Activated CD8-positive, alpha-beta memory T cell treated with anti-CD3 and anti-CD28 coated beads for 4 hours (primary cell): Measurements from ENCODE around the gene ARSI.

Experiments
- DNase-seq, 2 donors: peaks; one replicate each; pipeline ENCODE4 v3.0.0-alpha.2; 2020; ENCODE audit warnings: low read depth in 2 of 2

The ARSI gene

DNA sequence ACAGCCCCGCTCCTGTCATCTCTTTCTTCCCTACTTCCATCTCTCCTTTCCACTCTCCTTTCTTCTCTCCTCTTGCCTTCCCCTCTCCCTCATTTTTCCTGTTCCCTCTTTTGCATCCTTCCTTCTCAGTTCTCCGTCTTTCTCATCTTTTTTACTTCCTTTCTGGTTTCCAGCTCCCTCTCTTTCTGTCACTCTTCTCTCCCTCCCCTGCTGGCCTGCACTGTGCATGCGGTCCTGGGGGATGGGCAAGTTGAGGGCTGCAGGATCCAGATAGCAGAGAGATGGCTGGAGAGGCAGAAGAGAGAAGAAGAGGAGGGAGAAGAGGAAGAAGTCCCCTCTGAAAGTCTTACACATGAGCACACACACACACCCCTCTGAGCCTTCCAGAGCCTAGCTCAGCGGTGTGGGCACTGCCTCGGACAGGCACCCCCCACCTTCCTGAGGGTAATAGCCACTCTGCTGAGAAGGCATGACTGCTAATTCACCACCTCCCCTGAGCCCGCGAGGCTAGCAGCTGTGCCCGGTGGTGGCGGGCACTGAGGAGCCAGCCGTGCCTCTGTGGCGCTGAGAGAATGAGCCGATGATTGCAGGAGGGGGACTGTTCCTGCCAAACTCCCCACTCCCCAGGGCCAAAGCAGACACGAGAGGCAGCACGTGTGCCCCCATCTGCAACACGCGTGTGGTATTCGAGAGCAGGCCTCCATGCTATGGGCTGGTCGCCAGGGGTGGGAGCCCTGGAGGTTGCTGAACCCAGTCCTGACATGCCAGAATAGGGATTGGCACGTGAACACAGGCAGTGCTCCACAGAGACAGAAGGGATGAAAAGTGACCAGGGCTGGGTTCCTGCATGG, 9.4 kb downstream of the ARSI start:
- no peak for DNase-seq

DNA sequence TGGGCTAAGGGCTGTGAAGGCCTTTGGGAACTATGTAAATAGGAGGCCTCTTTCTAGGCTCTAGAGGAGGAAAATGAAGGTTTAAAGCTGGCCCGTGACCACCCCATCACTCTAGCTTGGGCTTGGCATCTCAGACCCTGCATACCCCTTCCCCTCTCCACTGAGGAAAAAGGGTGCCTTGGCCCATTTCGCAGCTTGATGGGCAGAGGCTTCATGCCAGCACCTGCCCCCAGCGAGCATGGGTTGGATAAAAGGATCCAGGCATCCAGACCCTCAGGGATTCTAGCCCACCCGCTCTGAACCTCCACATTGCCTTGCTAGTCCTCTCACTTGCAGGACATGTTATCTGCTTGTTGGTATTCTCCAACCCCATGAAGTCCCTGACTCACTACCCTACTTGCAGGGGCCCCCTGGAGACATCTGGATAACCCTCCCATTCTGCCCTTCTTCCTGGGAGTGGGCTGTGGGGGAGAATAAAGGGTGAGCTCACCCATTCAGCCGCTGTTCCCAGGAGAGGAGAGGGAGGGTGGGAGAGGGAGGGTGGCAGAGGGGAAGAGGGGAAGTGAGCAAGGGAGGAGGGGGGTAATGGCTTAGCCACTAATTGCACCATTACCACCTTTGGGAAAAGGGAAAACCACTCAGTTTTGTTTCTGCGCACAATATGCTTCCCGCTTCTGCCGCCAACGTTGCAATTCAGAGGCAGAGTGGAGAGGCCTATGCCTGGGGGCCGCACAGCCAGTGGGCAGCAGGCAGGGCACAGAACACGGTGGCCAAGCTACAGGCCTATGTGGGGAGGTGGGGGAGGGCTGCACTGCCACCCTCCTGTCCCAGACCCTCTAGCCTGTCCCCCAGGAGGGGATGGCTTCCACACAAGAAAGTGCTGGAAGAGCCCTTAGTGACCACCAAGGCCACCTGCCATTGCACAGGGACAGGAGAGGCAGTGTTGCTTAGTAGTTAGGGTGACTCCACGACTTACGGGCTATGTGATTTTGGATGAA, 11.0 kb downstream of the ARSI start:
- DNase-seq, result no peak

DNA sequence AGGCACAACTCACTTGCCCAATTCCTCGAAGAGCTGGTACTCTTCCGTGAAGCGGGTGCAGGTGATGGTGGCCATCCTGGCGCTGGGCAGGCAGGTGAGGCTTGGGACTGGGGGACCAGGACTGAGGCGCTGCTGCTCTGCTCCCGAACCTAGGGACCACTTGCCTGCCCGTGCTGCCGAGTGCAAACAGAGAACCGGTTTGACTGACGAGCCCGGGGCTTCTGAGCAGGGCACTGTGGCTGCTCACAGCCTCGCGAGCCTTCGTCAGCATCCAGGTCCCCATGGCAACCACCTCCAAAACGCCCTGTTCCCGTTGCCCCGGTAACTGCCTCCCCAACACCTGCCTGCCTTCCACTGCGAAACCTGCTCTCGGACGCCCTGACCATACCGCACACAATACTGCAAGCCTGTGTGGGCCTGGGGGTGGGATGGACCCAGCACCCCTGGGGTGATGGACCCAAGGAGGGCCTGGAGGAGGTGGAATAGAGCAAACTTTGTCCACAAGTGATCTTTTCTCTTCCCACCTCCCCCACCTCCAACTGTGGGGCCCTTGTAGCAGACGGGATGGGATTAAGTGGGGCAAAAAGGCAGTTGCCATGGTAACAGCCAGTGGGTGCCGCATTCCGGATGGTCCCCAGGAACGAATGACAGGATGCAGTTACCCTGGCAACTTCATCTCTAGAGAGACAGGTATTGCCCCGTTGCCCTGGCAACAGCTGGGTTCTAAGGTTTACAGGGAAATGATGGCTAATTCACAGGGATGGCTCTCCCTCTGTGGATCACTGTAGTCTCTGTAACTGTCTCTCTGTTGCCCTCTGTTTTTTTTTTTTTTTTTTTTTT, 12.9 kb downstream of the ARSI start, which contains the start of gene CAMK2A:
TSS of gene CAMK2A (minus strand) at position 223 of the 840 bp plus-strand sequence. CDS start at position 75, 148 bp downstream.
- no peak for DNase-seq

DNA sequence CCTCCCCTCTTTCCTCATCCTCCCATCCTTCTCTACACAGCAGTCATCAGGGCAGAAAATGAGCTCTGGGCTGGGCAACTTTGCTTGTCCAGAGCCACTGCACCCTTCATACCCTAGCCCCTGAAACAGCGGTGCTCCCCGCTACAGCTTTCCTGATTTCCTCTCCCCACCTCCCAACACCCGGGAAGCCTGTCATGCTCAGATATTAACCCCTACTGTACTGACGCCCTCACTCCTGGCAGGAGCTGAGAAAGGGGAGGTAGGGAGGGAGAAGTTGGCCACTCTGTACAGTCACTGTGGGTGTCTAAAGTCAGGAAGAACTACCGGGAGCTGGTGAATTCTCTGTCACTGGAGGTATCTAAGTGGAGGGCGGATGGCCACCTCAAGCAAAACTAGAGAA, 13.9 kb downstream of the ARSI start:
- no peak for DNase-seq

DNA sequence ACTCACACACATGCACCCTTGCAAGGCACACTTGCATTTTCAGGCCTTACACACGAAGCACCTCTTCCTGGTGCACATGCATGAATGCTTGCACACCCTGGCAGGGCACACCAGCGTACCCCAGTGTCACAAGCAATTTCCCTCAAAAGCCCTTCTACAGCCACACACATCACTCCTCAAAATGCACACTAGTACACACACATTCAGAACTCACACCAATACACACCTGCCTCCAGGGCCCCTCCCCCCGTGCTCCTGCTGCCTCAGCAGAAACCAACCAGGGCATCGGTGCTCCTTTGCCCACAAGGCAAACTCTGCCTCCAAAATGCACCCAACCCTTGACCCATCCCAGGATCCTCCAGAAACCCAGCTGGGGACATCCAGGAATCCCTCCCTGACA, 14.3 kb downstream of the ARSI start:
- no peak for DNase-seq

DNA sequence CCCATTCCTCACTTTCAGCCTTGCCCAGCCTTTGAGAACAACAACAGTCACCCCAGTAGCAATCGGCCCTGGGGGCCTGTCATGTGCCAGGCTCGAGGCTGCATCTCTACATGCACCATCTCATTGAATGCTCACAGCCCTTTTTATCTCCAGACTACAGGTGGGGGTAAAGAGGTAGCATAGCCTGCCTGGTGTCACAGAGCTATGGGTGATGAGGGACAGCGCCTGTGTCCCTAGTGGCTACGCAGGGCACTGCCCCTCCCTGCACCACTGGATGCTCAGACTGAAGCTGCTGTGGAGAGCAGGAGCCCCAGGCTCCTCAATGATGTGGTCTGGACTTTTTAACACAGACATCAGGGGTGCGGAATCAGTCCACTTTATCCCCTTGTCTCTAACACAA, 15.9 kb downstream of the ARSI start:
- no peak for DNase-seq

DNA sequence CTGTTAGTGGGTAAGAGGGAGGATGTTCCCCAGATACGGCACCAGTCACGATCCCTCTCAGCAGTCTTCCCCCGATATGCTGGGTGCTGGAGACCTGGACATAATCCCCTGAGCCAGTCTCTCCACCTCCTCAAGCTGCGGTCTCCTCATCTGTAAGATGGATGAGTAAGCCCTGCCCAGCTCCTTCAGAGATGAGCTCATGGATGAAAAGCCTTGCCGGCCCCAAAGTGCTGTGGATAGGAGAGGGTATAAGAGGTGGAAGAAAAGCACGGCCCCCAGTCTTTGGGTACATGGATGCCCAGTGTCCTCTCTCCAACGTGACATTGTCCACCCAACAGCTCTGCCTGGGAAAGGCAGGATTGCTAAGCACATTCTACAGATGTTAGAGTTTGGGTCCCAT, 17.6 kb downstream of the ARSI start:
- no peak for DNase-seq

DNA sequence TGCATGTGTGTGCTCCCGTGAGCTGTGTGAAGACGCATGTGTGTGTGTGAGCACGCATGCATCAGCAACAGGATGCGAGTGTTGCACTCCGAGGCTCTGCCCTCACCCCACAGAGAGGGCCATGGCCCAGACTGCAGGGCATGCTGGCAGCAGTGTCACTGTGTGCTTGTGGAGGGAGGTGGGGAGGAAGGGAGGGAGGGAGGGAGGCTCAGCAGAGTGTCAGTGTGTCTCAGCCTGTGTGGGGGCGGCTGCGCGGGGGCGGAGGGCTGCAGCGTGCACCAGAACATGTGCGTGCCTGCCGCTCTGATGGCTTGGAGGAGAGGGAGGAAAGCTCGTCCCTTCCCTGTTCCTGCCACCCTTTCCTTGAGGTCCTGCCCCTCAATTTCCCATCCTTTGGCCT, 18.4 kb downstream of the ARSI start:
- no peak for DNase-seq

DNA sequence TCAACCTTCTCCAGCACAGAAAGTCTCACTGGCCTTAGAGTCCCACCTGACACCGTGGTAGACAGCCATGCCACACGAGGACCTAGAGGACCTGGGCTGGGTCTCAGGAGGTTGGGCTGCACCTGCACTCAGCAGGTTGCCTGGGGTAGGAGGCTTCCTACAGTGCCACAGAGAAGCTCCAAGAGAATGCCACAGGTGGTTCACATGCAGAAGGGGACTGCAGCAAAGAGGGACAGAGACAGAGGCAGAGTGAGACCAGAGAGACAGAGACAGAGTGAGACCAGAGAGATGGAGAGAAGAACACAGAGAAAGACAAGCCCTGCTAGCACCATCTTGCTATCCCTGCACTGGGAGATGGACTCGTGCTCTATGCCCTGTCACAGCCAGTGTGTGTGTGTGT, 18.8 kb downstream of the ARSI start:
- DNase-seq, result no peak

DNA sequence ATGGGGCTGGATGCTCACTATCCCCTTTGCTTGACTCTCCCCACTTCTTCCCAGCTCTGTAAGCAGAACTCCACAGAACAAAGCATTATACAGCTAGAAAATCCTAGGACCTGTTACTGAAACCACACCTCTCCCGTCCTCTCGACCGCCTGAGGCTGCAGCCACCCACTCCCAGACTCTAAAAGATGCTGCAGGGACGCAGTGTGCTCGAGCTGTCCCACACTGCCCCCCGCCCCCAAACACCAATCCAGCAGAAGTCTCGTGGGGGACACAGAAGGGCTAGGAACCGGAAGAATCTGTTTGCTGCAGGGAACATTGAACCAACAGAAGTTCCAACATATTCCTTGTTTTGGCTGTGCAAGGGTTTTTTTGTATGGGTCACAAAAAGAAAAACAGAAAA, 20.7 kb downstream of the ARSI start:
- DNase-seq, result no peak

DNA sequence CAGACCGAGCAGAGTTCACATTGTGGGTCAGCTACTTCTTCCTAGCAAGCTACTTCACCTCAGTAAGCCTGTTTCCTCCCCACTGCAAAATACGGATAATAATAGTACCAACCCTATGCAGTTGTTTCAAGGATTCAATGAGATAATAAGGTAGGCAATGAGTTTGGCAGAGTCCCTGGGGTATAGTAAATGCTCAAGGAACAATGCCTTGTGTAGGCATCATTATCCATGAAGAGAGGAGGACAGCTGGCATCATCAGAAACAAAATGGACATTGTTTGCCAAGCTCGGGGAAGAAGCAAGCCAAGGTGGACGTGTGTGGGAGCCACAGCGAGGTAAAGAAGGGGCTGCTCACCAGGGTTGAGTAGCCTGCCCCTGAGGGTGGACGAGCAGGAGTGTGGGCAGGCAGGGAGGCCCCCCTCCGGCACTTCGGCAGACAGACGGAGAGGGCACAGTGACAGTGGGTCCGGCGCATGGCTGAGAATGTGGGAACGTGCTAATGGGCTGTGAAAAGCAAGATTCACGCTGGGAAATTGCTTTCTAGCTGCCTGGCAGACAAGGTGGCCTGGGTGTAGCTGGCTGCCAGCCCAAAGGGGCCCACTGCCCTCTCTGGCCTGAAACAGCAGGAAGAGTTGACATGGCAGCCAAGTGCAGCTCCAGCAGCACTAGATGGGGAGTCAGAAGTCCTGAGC, 23.2 kb downstream of the ARSI start:
- DNase-seq, result no peak

DNA sequence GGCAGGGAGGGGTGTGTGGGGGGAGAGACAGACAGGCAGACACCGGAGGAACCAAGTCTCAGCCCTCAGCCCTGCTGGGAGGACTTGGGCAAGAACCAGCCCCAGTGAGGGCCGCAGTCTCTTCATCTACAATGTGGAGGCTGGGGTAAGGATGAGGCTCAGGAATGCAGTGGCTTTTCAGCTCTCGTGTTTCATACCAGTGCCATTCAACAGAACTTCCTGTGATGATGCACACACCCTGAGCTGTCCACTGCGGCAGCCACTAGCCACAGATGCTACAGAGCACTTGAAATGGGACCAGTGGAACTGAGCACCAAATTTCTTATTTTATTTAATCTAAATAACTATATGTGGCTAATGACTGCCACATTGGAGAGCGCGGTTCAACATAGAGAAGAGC, 23.8 kb downstream of the ARSI start:
- DNase-seq, result no peak

DNA sequence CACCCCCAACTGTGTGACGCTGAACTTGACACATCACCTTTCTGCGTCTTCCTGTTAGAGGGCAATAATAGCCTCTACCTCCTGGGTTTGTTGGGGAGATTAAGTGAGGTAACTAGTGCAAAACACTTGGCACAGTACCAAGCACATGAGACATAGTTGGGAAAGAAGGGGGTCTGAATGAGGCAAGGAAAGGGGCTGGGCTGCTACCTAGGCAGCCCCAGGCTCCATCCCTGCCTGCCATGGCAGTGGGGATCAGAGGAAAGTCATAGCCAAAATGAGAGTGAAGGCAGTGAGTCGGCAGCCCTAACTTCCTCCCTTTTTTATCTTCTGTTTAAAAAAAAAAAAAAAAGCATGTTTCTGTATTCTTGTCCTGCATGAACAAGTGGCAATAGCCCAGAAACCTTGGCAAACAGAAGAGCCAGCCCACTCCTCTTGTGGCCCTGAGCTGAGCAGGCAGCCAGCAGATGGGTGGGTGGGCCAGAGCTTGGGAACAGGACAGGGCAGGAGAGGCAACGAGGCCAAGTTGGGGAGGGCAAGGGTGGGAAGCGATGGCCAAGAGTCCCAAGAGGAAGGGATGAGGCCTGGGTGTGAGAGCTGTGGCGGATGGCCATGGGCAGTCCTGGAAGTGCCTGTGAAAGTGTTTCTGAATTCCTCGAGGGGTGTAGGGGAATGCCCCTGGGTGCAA, 24.5 kb downstream of the ARSI start:
- DNase-seq, result no peak

DNA sequence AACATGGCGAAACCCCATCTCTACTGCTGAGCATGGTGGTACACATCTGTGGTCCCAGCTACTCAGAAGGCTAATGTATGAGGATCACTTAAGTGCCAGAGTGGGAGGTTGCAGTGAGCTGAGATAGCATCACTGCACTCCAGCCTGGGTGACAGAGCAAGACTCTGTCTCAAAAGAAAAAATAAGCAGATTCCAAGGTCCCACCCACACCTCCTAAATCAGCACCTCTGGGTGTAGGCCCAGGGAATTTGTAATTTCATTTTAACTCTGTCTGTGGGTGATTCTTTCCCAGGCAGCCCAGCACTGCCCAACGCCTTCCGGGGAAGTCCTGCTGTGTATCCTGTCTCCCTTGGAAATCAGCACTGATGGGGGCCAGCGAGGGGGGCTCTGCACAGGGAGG, 25.7 kb downstream of the ARSI start:
- no peak for DNase-seq

DNA sequence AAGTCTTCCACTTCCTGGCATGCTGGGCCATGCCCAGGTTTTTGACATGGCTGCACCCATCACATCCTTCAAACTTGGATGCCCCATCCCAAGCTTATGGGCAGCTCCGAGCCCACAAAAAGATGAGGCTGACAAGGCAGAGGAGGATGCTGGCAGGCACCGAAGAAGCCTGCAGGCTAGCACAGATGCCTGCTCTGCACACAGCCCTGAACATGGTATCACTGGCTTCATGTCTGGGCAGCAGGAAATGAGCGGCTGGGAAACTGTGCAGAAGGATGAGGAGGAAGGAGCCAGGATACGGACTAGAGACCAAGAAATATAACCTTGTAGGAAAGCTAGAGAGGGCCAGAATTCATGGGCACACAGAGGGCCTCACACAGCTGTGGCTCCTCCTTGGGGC, 27.9 kb downstream of the ARSI start:
- no peak for DNase-seq

DNA sequence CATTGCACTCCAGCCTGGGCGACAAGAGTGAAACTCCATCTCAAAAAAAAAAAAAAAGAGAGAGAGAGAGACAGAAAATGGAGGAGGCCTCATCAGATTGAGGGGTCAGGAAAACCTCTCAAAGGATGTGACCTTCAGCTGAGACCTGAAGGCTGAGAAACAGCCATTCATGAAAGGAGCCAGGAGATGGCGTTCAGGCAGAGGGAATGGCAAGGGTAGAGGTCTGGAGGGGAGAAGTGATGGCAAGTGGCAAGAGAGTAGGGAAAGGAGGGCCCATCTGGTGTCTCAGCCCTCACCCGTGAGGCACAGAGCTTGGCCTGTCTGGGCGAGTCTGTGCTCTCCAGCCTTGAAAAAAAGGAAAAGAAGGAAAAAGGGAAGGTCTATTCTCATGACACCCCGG, 30.2 kb downstream of the ARSI start:
- DNase-seq, result no peak

DNA sequence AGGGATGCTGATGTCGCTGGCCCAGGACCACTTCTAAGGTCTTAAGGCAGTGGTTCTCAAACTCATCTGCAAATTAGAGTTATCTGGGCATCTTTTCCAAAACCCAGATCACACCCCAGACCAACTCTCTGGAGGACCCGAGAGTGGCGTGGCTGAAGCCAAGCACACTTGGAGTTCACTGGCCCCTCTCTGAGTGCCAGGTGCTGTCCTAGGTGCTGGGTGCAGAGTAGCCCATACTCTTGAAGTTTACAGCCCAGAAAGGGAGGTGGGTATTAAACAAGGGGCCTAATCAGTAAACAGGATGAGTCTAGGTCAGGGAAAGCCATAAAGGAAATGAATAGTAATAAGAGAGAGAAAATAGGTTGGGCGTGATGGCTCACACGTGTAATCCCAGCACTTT, 30.8 kb downstream of the ARSI start:
- DNase-seq, result no peak

DNA sequence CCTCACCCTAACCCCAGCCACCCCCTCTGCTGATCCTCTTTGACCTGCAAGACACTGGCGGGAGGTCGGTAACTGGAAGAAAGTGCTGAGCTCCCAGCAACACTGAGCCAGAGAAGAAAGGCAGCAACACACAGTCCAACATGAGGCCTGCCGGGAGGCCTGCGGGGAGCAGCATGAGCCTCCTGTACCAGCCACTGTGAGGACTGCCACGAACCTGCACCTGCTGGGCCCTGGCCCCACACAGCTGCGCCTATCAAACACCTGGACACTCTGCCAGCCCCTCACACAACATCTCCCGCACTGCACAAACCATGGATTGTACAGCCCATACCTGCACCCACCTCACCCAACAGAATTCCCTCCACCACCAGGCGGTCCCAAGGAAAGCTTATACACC, 31.4 kb downstream of the ARSI start:
- DNase-seq, result no peak

DNA sequence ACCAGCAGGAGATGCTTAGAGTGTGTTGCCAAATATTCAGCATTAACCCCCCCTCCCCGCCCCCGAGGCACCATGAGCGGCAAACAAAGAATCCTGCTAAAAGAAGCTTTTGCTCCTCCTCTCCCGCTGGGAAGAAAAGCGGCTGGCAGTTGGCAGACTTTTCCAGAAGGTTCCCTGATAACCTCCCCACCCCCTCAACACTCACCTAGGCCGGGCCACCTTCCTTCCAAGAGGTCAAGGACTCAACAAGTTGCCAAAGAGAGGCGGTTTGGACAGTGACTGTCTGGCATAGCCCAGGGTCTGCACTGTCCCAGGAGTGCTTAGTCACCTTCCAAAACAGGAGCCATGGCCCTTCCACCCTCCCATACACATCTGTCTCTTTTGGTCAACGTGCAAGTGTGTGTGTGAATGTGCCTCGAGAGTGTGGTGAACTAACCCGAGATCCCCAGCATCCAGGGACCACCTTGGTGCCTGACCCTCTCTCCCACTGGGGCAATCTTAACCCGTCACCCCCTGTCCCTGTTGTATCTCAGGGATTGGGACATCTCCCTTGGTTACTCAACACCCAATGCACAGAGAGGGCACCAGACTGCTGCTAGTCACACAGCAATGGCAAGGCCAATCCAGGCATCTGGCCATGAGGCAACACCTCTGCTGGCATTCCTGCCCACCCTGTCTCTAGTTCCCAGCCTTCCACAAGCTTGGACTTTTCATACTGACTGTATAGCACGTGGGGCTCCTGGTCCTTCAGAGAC, 32.0 kb downstream of the ARSI start:
- no peak for DNase-seq

DNA sequence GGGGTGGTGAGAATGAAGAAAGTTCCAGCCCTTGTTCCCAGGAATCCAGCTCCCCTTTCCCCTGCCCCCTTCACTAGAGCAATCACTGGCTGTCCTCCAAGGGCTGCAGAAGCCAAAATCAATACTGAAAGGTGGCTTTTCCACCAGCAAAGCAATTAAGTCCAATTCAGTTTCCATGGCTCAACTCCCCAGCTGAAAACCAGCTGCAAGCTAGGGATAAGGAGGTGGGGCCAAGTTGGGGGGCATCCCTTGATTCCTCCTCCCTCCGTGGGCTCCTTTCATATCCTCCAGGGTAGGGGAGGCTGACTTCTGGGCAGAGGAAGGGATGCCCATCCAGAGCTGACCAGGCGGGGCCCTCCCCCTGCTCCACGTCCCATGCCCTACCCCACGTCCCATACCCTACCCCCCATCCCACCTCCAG, 35.8 kb downstream of the ARSI start:
- DNase-seq, result no peak
